ENCODE data around the gene WDFY4.

Gene WDFY4

DNA sequence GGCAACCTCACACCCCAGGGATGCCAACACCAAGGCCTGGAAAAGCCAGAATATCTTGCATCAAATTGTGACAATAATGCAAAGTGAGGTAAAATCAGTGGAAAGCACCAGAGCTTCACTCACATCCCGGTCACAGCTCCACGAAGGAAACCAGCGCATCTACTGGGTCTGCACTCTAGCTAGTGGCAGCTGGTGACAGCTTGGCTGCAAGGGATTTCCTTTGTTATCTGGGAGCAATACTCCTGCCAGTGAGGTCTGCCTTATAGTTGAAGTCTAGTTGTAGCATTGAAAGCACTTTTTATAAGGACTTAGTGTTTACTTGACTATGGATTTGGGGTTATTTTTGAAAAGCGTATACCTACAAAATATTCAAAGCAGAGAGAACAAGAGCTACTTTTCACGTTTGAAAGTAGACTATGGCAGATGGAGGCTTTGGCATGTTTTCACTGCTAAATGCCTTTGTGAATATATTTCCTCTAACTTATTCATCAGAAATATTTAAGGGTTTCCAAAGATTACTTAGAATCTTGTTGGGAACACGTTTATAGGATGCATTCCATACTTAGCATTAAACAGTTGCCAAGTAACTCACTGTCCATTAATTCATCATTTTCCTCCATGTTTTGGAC is 26.1 kb downstream of the WDFY4 start:
- no peak for DNase-seq

DNA sequence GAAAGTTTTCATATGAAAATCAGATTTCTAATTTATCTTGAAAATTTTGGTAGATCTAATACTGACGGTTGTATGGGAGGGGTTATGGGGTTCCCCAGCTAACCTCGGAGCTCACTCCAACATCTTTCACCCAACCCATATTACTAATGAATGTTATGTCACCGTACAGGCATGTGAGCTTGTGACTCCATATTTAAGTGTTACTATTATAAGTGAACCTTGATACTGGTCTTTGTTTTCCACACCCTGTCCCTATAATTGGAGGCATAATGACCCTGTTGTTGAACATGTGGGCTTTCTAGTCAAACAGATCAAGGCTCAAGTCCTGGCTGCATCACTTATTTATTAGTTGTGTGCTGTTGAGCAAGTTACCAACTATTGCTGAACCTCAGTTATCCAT is 27.2 kb downstream of the WDFY4 start:
- DNase-seq: no peak

DNA sequence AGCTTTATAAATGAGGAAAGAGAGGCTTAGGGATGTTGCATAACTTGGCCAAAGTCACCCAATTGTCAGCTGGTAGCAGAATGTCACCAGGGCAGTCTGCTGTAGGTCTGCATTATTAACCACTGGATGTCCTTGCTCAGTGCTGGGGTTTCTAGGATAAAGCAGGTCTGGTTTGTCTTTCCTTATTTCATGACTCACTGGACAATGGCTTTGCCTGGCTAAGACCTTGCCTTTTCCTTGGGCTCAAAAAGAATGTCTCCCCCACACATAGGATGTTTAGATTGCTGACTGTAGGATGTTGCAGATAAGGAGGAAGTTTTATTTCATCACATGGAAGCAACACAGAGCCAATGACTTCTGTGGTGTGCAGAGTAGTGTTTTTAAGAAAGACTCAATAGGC is 29.4 kb downstream of the WDFY4 start:
- no peak for DNase-seq

DNA sequence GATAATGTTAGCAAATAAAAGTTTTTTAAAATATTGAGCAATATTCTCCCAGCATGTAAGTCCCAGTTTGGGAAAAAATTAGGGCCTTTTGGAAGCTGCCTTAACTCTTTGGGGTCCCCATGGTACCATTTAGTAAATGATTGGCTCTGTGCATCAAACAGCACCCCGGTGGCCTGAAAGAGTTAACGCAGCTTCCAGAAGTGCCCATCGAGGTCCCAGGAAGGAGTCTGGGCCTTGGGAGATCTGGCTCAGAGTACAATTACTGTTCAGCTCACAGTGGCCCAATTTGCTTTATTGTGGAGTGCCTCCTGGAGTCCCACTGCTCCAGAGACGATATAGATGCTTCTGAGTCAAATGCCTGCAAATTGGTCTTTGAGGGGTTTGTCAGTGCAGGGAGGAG is 31.7 kb downstream of the WDFY4 start:
- DNase-seq: no peak

DNA sequence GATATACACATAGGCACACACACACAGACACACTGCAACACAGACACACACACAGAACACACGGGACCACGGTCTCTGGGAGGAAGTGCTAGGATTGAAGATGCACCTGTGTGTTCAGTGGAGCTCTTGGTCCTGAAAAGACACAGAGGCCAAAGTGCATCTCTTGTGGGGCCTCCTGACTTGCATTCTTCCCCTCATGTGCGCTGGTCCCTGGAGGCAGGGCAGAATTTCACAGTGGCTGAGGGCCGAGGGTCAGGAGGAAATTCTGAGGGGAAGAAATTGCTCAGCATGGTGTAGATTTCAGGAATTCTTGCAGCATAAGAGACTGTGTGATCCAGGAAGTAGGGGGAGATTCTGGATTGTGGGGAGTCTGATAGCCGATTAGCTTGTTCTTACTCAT is 35.9 kb downstream of the WDFY4 start:
- DNase-seq: no peak

DNA sequence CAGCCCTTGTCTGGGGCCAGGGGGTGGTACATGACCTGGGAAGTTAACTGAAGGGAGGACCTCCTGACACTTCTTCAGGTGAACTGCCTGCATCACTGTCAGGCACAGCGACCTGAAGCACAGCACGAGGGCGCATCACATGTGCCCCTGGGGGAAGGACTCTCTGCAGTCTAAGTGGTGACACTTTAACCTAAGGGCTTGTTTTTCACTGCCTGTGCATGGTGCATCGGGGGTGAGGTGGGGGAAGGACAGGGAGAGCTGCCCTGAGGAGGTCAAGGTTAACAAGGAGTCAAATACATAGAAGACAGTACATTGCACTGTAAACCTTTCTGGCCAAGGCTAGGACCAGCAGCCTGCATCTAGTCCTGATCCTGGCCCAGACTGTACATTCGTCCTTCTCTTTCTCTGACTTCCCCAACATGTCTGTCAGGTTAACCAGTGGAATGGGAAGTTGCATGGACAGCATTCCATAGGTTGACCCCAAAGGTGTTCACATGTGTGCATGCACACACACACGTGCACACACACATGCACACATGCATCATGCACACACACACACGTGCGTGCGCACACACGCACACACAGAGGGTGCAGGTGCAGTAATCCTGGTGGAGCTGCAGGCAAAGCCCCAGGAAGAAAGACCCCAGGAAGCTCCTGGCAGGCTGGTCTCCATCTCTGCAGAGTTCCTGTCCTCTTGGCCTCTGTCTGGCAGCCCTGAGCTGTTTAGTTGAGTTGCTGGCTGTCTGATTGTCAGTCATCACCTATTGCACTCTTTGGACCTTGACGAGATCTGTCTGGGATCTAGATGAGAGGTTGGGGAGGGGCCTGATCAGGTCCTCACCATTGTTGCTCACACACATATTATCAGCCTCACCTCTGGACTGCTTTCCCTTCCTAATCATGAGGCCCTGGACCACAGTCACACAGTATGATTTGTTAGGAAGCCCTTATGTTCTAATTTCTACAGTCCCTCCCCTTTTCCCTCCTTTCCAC is 37.8 kb downstream of the WDFY4 start:
- no peak for DNase-seq

DNA sequence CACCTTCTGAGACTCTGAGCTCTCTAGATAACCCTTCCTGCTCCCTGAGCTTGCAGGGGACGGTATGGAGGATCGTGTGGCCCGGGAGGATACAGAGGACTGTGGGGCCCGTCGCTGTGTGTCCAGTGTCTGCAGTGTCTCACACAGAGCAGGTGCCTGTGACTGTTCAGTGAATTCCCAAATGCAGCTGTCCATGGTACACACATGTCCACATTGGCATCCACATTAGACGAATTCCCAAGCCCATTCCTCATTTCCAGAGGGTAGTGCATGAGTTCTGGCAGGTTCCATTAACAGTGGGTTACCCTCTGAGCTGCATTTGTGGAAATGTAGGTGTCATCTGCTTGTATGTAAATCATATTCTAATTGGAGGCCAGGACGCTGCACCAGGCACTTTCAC is 39.5 kb downstream of the WDFY4 start:
- DNase-seq: no peak

DNA sequence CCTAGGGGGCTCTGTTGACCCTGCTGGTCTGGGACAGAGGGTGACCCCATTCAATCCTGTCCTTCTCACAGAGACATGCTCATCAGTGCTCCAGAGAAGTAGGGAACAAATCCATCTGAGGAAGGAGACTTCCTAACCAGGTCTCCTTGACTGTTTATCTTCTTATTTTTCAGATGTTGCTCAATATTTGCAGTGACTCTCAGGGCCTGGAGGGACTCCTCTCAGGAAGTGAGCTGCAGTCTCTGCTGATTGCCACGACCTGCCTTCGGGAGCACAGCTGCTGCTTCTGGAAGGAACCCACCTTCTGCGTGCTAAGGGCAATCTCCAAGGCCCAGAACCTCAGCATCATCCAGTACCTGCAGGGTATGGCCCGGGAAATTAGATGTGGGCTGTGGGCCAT is 41.0 kb downstream of the WDFY4 start:
- no peak for DNase-seq

DNA sequence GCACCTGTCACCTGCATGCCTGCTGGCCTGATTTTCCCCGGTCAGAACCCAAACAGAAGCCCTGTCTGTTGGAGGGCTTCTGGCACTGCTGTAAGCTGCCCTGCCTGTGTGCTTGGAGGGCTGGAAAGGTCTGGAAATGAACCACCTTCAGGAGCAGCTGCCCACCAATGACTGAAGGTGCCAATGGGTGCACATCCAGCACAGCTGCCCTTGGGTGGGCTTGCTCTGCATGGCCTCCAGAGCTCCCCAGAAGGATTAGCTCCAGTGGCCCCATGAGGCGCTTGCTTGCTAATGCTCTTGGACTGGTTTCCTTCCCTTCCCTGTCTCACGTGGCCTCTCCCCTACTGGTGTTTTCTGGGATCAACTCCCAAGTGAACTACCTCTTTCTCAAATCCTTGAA is 43.2 kb downstream of the WDFY4 start:
- no peak for DNase-seq

DNA sequence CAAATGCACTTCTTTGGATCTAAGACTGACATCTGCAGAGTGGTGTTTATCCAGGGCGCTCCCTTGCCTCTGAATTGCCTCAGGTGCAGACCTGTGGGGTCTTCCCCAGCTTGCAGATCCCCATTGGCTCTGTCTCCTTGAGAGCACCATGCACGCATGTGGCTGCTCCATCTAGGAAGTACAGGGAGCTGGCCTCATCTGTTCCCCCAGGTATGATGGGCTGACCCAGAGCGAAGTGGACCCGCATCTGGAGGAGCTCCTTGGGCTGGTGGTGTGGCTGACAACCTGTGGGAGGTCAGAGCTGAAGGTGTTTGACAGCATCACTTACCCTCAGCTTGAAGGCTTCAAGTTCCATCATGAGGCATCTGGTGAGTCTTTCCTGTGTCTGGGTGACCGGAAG is 44.5 kb downstream of the WDFY4 start:
- no peak for DNase-seq

DNA sequence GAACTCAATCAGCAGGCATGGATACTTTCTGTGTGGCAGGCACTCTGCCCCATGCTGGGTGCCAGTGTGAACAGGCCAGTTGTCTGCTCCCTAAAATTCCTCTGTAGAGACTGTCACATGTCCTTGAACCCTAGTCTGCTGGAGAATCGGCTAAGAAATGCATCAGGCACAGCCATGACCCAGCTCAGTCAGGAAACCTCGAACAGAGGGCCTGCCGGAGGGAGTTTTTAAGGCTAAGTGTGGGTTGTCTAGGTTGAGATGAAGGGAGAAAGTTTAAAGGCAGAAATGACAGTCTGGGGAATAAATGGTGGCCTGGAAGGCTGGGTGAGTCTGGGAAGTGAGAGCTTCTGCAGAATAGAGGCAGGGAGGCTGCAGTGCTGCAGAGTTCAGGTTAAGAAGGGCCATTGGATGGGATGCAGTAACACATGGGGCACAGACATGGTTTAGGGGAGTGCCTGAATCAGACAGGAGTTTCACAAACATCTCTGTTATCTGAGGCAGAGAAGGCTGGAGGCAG is 45.3 kb downstream of the WDFY4 start:
- DNase-seq: no peak

DNA sequence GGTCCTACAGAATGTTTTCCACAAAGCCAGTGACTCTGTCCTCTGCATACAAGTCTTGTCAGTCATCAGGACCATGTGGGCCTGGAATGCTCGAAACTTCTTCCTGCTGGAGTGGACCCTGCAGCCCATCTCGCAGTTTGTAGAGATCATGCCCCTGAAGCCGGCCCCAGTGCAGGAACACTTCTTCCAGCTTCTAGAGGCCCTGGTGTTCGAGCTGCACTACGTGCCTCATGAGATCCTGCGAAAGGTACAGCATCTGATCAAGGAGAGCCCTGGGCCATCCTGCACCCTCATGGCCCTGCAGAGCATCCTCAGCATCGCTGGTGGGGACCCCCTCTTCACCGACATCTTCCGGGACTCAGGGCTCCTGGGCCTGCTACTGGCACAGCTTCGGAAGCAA is 46.5 kb downstream of the WDFY4 start:
- no peak for DNase-seq

DNA sequence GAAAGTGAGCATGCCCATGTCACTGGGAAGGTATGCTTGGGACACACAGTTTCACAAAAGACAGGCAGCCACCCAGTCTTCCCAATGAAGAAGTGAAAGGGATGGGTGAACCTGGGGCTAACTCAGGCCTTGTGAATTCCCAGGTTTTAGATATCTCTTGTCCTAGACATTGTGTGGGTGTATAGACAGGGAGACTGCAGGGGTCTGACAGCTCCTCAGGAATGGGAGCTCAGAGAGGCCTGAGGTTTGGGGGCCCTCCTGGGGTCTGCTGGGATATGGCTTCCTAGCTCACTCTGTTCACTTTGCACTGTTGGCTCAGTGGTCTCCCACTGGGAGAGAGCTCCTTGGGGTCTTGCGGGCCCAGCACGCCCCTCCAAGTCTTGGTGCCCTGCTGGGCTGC is 47.0 kb downstream of the WDFY4 start:
- no peak for DNase-seq

DNA sequence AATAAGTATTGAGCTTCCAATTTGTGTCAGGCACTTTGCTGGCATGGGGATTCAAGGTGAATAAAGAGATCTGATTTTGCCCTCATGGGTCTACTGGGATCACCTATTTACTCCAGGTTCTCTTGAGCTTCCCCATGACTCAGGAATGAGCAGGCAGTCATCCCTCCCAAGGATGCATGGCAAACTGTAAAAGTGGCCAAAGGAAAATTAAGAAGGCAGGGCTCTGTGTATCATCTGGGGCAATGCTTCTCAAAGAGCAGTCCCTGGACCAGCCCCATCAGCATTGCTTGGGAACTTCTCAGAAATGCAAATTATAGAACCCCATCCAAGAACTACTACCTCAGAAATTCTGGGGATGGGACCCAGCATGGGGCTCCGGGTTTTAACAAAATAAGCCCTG is 48.7 kb downstream of the WDFY4 start:
- no peak for DNase-seq

DNA sequence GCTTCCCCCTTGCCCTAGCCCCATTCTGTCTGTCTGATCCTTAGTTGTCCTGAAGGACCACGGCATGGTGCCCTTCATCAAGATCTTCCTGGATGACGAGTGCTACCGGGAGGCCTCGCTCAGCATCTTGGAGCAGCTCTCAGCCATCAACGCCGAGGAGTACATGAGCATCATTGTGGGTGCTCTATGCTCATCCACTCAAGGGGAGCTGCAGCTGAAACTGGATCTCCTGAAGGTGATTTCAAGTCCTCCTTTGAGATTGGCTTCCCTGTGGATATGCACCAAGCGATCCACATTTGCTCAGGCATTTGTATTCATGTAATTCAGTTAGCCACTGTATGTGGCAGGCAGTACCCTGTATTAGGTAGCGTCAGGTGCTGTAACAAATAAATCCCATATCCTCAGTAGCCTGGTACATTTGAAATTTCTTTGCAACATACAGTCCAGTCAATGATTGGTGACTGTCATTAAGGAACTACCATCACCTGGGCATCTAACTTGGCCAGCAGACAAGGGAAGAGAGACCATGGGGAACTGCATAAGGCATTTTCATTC is 51.2 kb downstream of the WDFY4 start:
- no peak for DNase-seq

DNA sequence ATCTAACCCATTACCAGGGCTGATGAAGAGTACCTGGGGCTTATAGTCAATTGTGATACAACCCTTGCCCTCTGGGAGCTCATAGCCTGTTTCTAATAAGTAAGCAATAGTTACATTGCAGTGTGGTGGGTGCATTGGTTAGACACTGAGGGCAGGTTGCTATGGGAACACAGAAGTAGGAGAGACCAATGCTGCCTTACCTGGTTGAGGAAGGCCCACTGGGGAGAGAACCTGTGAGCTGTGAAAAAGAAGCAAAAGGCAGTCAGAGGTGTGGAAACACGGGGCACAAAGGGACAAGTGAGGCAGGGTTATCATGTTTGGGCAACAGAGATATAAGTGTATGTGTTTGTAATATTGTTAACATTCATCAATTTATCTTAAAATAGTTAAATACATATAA is 51.9 kb downstream of the WDFY4 start:
- DNase-seq: no peak

DNA sequence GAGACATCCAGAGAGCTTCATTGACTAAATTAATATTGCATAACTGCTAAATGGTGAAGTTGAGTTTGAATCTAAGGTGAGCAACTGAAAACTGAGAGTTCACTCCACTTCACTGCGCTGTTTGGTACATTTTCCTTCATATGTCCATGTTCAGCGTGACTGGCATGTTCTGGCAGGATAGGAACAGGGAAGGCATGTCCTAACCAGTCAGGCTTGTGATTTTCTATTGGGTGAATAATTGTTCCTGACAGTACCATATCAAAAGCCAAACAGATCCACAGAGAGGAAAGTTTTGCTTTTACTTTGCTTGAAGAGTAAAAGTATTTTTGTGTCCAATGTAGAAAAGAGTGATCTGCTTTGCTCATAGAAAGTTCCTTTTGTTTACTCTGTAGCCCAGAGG is 53.2 kb downstream of the WDFY4 start:
- no peak for DNase-seq

DNA sequence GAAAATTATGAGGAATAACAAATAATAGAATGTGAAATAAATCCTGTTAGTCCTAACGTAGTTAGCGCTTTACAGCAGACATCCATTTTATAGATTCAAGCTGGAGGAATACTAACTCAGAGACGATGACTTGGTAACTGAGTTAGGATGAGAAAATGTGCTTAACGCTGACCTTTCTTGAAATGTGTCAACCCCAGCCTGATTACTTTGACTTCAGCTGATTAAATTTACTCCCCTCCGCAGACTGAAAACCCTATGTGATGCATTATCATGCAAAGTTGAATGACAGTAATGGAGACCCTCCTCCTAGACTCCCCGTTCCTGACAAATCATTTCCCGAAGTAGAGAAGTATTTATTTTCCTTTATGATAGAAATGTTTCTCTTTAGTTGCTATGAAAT is 54.5 kb downstream of the WDFY4 start:
- DNase-seq: no peak

DNA sequence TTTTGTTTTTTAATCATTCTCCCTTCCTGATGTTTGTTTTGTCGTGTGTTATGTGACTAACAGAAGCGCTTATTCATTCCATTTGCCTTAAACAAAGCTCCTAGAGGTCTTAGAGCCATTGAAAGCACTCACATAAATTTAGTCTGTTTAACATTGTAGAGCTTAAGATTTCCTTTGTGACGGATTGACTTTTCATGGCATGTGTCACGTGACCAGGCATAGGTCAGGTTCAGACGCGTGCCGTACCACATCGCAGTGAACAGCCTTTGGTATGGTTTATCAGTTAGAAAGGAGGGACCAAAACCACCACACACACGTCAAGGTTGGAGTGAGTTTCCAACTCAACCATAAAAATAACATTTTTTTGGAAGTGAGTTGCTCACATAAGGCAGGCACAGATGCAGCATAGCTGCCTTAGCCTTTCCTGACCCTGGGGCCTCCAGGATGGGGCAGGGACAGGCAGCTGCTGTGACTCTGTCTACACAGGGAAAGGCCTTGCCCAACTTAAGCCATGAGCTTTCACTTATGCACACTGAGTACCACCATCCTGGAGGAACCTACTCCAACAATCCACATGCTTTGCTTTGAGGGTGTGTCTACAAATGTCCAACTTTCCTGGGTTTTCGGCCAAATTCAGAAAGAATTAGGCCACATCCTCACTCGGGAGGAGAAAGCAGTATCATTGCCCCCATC is 55.5 kb downstream of the WDFY4 start:
- DNase-seq: no peak

DNA sequence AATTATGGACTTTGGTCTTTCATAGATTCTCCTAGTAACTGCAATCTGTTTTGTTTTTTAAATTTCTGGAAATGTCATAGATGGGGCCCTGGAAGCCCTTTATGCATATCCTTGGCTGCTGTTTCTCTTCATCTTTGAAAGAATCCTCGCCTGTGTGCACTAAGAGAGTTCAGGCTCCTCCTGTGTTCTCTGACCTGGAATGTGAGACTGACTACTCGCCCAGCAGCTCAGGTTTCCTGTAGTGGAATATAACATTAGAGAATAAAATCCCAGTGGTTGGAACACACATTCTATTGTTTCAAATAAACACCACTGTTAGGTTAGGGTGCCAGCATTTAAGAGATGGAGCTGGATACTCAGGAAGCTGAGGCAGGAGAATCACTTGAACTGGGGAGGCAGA is 56.3 kb downstream of the WDFY4 start:
- DNase-seq: no peak

DNA sequence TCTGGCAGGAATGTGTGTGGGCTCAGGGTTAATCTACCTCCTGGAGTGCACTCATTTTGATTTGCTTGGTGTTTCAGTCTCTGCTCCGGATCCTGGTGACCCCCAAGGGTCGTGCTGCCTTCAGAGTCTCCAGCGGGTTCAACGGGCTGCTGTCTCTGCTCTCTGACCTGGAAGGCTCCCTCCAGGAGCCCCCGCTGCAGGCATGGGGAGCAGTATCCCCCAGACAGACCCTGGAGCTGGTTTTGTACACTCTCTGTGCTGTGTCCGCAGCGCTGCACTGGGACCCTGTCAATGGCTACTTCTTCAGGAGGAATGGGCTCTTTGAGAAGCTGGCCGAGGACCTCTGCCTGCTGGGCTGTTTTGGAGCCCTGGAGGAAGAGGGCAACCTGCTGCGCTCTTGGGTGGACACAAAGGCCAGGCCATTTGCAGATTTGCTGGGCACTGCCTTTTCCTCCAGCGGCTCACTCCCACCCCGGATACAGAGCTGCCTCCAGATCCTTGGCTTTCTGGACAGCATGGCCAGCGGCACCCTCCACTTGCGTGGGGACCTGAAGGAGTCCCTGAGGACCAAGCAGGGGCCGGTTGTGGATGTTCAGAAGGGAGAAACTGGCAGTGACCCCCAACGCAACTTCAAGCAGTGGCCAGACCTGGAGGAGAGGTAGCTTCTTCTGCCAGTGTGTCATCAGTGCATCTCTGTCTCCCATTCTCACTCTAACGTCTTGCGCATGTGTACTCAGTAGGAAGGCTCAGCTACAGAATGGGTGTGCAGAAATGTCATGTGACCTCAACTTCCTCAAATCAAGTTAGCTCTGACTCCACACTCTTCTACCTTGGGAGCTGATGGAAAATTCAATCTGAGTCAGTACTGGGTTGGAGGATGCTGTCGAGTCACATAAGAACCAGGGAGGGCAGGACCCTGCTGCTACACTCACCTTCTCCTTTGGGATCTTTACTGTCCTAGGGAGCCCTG is 58.5 kb downstream of the WDFY4 start:
- no peak for DNase-seq

DNA sequence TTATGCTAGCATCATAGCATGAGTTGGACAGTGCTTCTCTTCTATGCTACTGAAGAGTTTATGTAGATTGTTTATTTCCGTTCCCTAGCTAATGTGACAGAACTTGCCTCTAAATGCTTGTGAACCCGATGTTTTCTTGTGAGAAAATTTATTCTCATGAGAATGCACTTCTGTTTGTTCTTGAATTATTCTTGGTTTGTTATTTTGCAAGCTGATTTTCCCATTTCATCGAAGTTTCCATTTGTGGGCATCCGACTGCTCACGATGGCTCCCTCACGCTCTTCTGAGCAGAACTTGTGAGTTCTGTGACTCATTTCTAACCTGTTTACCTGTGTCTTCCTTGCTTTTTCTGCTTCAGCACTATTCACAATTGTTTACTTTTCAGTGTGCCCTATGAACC is 59.9 kb downstream of the WDFY4 start:
- no peak for DNase-seq
